PC-9 (cell line): ENCODE data around the gene OR52H1. TPM values are rescaled to one million over a fixed set of nuclear protein-coding genes. Genes with fewer than 3 reads are reported as not detected.

ENCODE experiments used
- BruUV-seq: library from RNA; stranded (reverse); fragments of 400-500 nt; replicated peaks from 2 replicates; lab custom pipeline; 2021; lab: Mats Ljungman, UMichigan
- CTCF ChIA-PET: fragments of 300-600 bp; sonication (Branson Sonifier 250); formaldehyde crosslinking; loops from one replicate; lab custom pipeline; 2022; ENCODE audit warnings: antibody characterized with exemption; lab: Charles Lee
- POLR2A ChIA-PET: fragments of 300-600 bp; sonication (Branson Sonifier 250); formaldehyde crosslinking; loops from one replicate; lab custom pipeline; 2022; ENCODE audit warnings: antibody characterized with exemption; ENCODE audit not compliant: unreplicated experiment; lab: Charles Lee
- DNase-seq, 2 experiments: peaks; one replicate each; pipeline versions ENCODE4 v3.0.0 to v3.0.0-alpha.2; 2015 to 2022; ENCODE audit warnings: mixed read lengths in 1 of 2
- H2AFZ ChIP-seq: fragments of 200-600 bp; sonication (generic); 2 replicates; pipeline ENCODE4 v1.8.1; 2017; ENCODE audit warnings: antibody characterized with exemption
- H3F3A ChIP-seq: fragments of 200-600 bp; sonication (generic); 2 replicates; pipeline ENCODE4 v1.8.1; 2017; ENCODE audit warnings: antibody characterized with exemption, mild to moderate bottlenecking, low read depth; ENCODE audit not compliant: insufficient read depth
- H3K27ac ChIP-seq: fragments of 200-600 bp; sonication (generic); 2 replicates; pipeline ENCODE4 v1.6.1; 2016; ENCODE audit warnings: mixed run types
- H3K27me3 ChIP-seq: fragments of 200-600 bp; sonication (generic); 2 replicates; pipeline ENCODE4 v1.6.1; 2016; ENCODE audit warnings: low read depth, mixed run types; ENCODE audit not compliant: insufficient read depth
- H3K36me3 ChIP-seq: fragments of 200-600 bp; sonication (generic); 2 replicates; pipeline ENCODE4 v1.6.1; 2016; ENCODE audit warnings: low read depth, mixed run types
- H3K4me1 ChIP-seq: fragments of 200-600 bp; sonication (generic); replicated peaks from 2 replicates; pipeline ENCODE4 v1.6.1; 2016; ENCODE audit warnings: mixed run types; ENCODE audit not compliant: insufficient read depth
- H3K4me2 ChIP-seq: fragments of 200-600 bp; sonication (generic); 2 replicates; pipeline ENCODE4 v1.6.1; 2017; ENCODE audit warnings: mixed run types
- H3K4me3 ChIP-seq: fragments of 200-600 bp; sonication (generic); 2 replicates; pipeline ENCODE4 v1.6.1; 2016; ENCODE audit warnings: mixed run types
- H3K79me2 ChIP-seq: fragments of 200-600 bp; sonication (generic); 2 replicates; pipeline ENCODE4 v1.6.1; 2017; ENCODE audit warnings: low read depth, mixed run types
- H3K9me2 ChIP-seq: fragments of 200-600 bp; sonication (generic); 2 replicates; pipeline ENCODE4 v1.8.1; 2017; ENCODE audit warnings: mild to moderate bottlenecking; ENCODE audit not compliant: insufficient read depth
- H3K9me3 ChIP-seq: fragments of 200-600 bp; sonication (generic); 2 replicates; pipeline ENCODE4 v1.8.1; 2016; ENCODE audit warnings: low read depth; ENCODE audit not compliant: insufficient read depth
- H4K20me1 ChIP-seq: fragments of 200-600 bp; sonication (generic); 2 replicates; pipeline ENCODE4 v1.8.1; 2017; ENCODE audit not compliant: insufficient read depth
- EZH2 ChIP-seq: fragments of 200-600 bp; sonication (generic); IDR thresholded peaks from 2 replicates; pipeline ENCODE4 v1.8.0; 2017; ENCODE audit warnings: antibody characterized with exemption, low read depth
- intact Hi-C: fragments of 100-400 bp; cut with micrococcal nuclease; formaldehyde crosslinking; loops from one replicate; pipeline ENCODE4 v1.10.0; 2022; ENCODE audit not compliant: unreplicated experiment
- total RNA-seq: library from RNA; stranded (reverse); gene quantifications from 2 replicates; pipeline ENCODE4 v1.2.3, GENCODE V29; 2021
- TF ChIP-seq, protein P1 (sequence below): fragments of 200-600 bp; sonication (generic); conservative IDR thresholded peaks from 2 replicates; pipeline ENCODE4 v1.6.1; 2017; ENCODE audit warnings: mixed run types, antibody characterized with exemption, mild to moderate bottlenecking, moderate library complexity

Gene OR52H1
- total RNA-seq, 1 experiment from 2014 or later, result not detected

GRCh38 chr11:5581014-5581413 is 32.7 kb upstream of the OR52H1 start:
- CTCF ChIA-PET, result no interaction called here

GRCh38 chr11:5580577-5580976 is 32.2 kb upstream of the OR52H1 start, which contains the start of gene OR52B6:
Gene OR52B6 (plus strand): TSS chr11:5580877. CDS start chr11:5580877, 0 bp downstream.
- Histone ChIP-seq H3K4me2 (no peak within 1 kb of the TSS), H3F3A (no peaks in the 10 kb centered on the region), H3K79me2 (no peaks in the 10 kb centered on the region), H3K36me3 (no peaks in the 10 kb centered on the region), H3K9me3 (no peaks in the 10 kb centered on the region), H3K27ac (no peak within 1 kb of the TSS), H4K20me1 (no peaks in the 10 kb centered on the region), H2AFZ (no peak within 1 kb of the TSS), H3K4me1 (no peaks in the 10 kb centered on the region), H3K27me3 (no peaks in the 10 kb centered on the region), H3K4me3 (no peak within 1 kb of the TSS), H3K9me2 (no peaks in the 10 kb centered on the region)
- BruUV-seq, result no TSS peak
- CTCF ChIA-PET, result no interaction called here
- intact Hi-C loops, result no loop called here
- POLR2A ChIA-PET, result no interaction called here
- TF ChIP-seq EZH2, result no peak
- no peak for DNase-seq

More at GRCh38 chr11:5581014-5581413, 32.7 kb upstream of the OR52H1 start:
- no peaks in the 10 kb centered on the region for H3K27me3 ChIP-seq
- H3K9me2 ChIP-seq, result no peaks in the 10 kb centered on the region
- H3K4me1 ChIP-seq, result no peaks in the 10 kb centered on the region
- no peaks in the 10 kb centered on the region for H3F3A ChIP-seq
- DNase-seq, result no peak
- H3K9me3 ChIP-seq, result no peaks in the 10 kb centered on the region
- no peak for TF ChIP-seq EZH2
- TF ChIP-seq, protein P1, sequence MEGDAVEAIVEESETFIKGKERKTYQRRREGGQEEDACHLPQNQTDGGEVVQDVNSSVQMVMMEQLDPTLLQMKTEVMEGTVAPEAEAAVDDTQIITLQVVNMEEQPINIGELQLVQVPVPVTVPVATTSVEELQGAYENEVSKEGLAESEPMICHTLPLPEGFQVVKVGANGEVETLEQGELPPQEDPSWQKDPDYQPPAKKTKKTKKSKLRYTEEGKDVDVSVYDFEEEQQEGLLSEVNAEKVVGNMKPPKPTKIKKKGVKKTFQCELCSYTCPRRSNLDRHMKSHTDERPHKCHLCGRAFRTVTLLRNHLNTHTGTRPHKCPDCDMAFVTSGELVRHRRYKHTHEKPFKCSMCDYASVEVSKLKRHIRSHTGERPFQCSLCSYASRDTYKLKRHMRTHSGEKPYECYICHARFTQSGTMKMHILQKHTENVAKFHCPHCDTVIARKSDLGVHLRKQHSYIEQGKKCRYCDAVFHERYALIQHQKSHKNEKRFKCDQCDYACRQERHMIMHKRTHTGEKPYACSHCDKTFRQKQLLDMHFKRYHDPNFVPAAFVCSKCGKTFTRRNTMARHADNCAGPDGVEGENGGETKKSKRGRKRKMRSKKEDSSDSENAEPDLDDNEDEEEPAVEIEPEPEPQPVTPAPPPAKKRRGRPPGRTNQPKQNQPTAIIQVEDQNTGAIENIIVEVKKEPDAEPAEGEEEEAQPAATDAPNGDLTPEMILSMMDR, result no peak
- H3K36me3 ChIP-seq, result no peaks in the 10 kb centered on the region
- no peak overlapping the region for H3K4me2 ChIP-seq
- POLR2A ChIA-PET, result no interaction called here
- no peak overlapping the region for H2AFZ ChIP-seq
- H3K4me3 ChIP-seq, result no peak overlapping the region
- no TSS peak for BruUV-seq
- H3K79me2 ChIP-seq, result no peaks in the 10 kb centered on the region
- no peaks in the 10 kb centered on the region for H4K20me1 ChIP-seq
- intact Hi-C loops, result no loop called here
- H3K27ac ChIP-seq, result no peak overlapping the region

DNA sequence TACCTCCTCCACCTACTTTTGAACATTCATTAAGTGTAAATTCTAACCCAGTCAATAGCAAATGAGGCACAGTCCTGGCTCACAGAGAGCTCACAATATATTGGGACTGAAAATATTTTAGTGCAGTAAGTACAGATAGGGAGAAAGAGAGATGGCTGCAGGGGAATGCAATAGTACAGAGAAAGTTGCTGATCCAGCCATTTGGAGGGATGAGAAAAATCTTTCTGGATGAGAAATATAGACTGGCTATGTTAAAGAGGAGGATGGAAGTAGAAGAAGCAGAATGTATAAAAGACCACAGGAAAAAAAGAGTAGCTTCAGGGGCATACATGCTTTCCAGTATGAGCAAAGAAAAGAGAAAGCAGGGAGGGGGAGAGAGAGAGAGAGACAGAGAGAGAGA is 28.8 kb upstream of the OR52H1 start:
- Histone ChIP-seq H3K27ac (no peak overlapping the region), H3K79me2 (no peaks in the 10 kb centered on the region), H2AFZ (no peak overlapping the region), H3F3A (no peaks in the 10 kb centered on the region), H4K20me1 (no peaks in the 10 kb centered on the region), H3K4me1 (no peaks in the 10 kb centered on the region), H3K4me3 (no peak overlapping the region), H3K36me3 (no peaks in the 10 kb centered on the region), H3K9me3 (no peaks in the 10 kb centered on the region), H3K4me2 (no peak overlapping the region), H3K27me3 (no peaks in the 10 kb centered on the region), H3K9me2 (no peaks in the 10 kb centered on the region)
- no TSS peak for BruUV-seq
- TF ChIP-seq EZH2, result no peak
- TF ChIP-seq, protein P1, result no peak
- POLR2A ChIA-PET, result no interaction called here
- CTCF ChIA-PET, result no interaction called here
- DNase-seq, result no peak
- intact Hi-C loops, result no loop called here

DNA sequence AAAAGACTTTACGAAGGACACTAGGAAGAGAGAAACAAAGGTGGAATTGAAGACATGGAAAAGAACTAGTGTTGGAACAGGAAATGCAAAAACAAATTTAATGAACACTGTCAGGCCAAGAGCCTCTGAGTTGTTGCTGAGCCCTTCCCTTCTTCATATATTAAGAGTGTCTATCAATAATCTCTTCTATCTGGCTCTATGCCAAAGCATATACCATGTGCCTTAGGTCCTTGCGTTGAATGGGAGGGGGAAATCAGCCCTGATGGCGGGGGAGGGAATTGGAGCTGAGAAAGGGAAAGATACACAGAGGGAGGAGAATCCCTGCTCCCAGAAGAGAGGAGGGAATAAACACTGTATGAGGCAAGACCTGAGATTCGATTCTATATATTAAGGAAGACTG is 26.8 kb upstream of the OR52H1 start:
- no peak for TF ChIP-seq EZH2
- TF ChIP-seq, protein P1, result no peak
- CTCF ChIA-PET, result no interaction called here
- H3K79me2 ChIP-seq, result no peaks in the 10 kb centered on the region
- no peaks in the 10 kb centered on the region for H3K9me2 ChIP-seq
- no peak overlapping the region for H3K27ac ChIP-seq
- intact Hi-C loops, result no loop called here
- no peaks in the 10 kb centered on the region for H3K4me1 ChIP-seq
- BruUV-seq, result no TSS peak
- no peaks in the 10 kb centered on the region for H3K27me3 ChIP-seq
- POLR2A ChIA-PET, result no interaction called here
- no peaks in the 10 kb centered on the region for H3F3A ChIP-seq
- no peak overlapping the region for H3K4me2 ChIP-seq
- no peak for DNase-seq
- no peaks in the 10 kb centered on the region for H3K36me3 ChIP-seq
- H4K20me1 ChIP-seq, result no peaks in the 10 kb centered on the region
- H3K4me3 ChIP-seq, result no peak overlapping the region
- H3K9me3 ChIP-seq, result no peaks in the 10 kb centered on the region
- H2AFZ ChIP-seq, result no peak overlapping the region
